IMR-90 (cell line): ENCODE results near the gene PCBP3. TPM values are rescaled to one million over a fixed set of nuclear protein-coding genes. Genes with fewer than 3 reads are reported as not detected.

Source experiments
- ATAC-seq: fragments of 200-7000 bp; cut with Tn5 transposase; 2 replicates; pipeline ENCODE4 v1.9.1; 2020; ENCODE audit warnings: low read depth, mild to moderate bottlenecking, moderate library complexity
- BruUV-seq: library from RNA; stranded (reverse); fragments of 400-500 nt; replicated peaks from 2 replicates; lab custom pipeline; 2021; lab: Mats Ljungman, UMichigan
- CTCF ChIA-PET: fragments of 300-600 bp; formaldehyde crosslinking; extraction: SDS; loops from one replicate; lab custom pipeline; 2021; ENCODE audit warnings: antibody characterized with exemption; lab: Yijun Ruan, JAX
- POLR2A ChIA-PET: fragments of 300-600 bp; sonication (Branson Sonifier 250); formaldehyde crosslinking; loops from one replicate; lab custom pipeline; 2022; ENCODE audit warnings: antibody characterized with exemption; ENCODE audit not compliant: unreplicated experiment; lab: Charles Lee
- DNase-seq: peaks from one replicate; pipeline ENCODE4 v3.0.0; 2013
- H2AFZ ChIP-seq: replicated peaks from 2 replicates; pipeline ENCODE3; 2013; ENCODE audit warnings: low read length, mild to moderate bottlenecking; ENCODE audit not compliant: poor library complexity
- H2AK5ac ChIP-seq: 2 replicates; pipeline ENCODE4 v1.6.1; 2013; ENCODE audit warnings: low read depth, low read length, inconsistent platforms
- H2AK9ac ChIP-seq: replicated peaks from 2 replicates; pipeline ENCODE3; 2013; ENCODE audit warnings: mild to moderate bottlenecking, low read depth, low read length, moderate library complexity; ENCODE audit not compliant: poor library complexity
- H2BK120ac ChIP-seq: 2 replicates; pipeline ENCODE4 v1.6.1; 2013; ENCODE audit warnings: low read depth, low read length, inconsistent platforms
- H2BK15ac ChIP-seq: 3 replicates; pipeline ENCODE4 v1.6.1; 2013; ENCODE audit warnings: low read depth, low read length, inconsistent platforms
- H2BK20ac ChIP-seq: 2 replicates; pipeline ENCODE4 v1.6.1; 2013; ENCODE audit warnings: low read depth, mild to moderate bottlenecking, inconsistent platforms, low read length, moderate library complexity
- H2BK5ac ChIP-seq: 2 replicates; pipeline ENCODE4 v1.6.1; 2013; ENCODE audit warnings: mild to moderate bottlenecking, low read depth, low read length, inconsistent platforms; ENCODE audit not compliant: poor library complexity, severe bottlenecking
- H3K14ac ChIP-seq: replicated peaks from 2 replicates; pipeline ENCODE4 v1.6.1; 2013; ENCODE audit warnings: low read depth, low read length, inconsistent platforms
- H3K18ac ChIP-seq: 2 replicates; pipeline ENCODE4 v1.6.1; 2013; ENCODE audit warnings: low read depth, low read length, control low read depth
- H3K23ac ChIP-seq: 2 replicates; pipeline ENCODE4 v1.6.1; 2013; ENCODE audit warnings: low read depth, low read length, inconsistent platforms
- H3K27ac ChIP-seq: 2 replicates; pipeline ENCODE4 v1.5.1; 2013; ENCODE audit warnings: mild to moderate bottlenecking, control low read depth, low read length; ENCODE audit not compliant: insufficient read depth
- H3K27me3 ChIP-seq: 2 replicates; pipeline ENCODE4 v1.6.1; 2013; ENCODE audit warnings: low read length; ENCODE audit not compliant: control insufficient read depth, insufficient read depth
- H3K36me3 ChIP-seq: 2 replicates; pipeline ENCODE4 v1.6.1; 2013; ENCODE audit warnings: low read length, mixed read lengths; ENCODE audit not compliant: control insufficient read depth, insufficient read depth
- H3K4ac ChIP-seq: 2 replicates; pipeline ENCODE4 v1.6.1; 2013; ENCODE audit warnings: low read depth, low read length, inconsistent platforms
- H3K4me1 ChIP-seq: 2 replicates; pipeline ENCODE4 v1.6.1; 2013; ENCODE audit warnings: low read length, mixed read lengths; ENCODE audit not compliant: control insufficient read depth, insufficient read depth
- H3K4me2 ChIP-seq: 2 replicates; pipeline ENCODE4 v1.6.1; 2013; ENCODE audit warnings: low read depth, mild to moderate bottlenecking, control low read depth, low read length, moderate library complexity
- H3K4me3 ChIP-seq: 2 replicates; pipeline ENCODE4 v1.5.1; 2013; ENCODE audit warnings: low read depth, mild to moderate bottlenecking, control low read depth, low read length, moderate library complexity; ENCODE audit not compliant: insufficient read depth
- H3K56ac ChIP-seq: 2 replicates; pipeline ENCODE4 v1.6.1; 2013; ENCODE audit warnings: low read length, inconsistent platforms; ENCODE audit not compliant: insufficient read depth; ENCODE audit errors: extremely low read depth
- H3K79me1 ChIP-seq, 2 experiments: 2 replicates each; pipeline ENCODE4 v1.6.1; 2013; ENCODE audit warnings: low read length in 2 of 2, inconsistent platforms in 1 of 2, low read depth in 1 of 2
- H3K9ac ChIP-seq: 2 replicates; pipeline ENCODE4 v1.6.1; 2013; ENCODE audit warnings: low read depth, low read length, control low read depth
- H3K9me1 ChIP-seq: 2 replicates; pipeline ENCODE4 v1.6.1; 2013; ENCODE audit warnings: low read length, inconsistent platforms; ENCODE audit not compliant: insufficient read depth
- H3K9me3 ChIP-seq: 2 replicates; pipeline ENCODE4 v1.6.1; 2013; ENCODE audit warnings: low read length; ENCODE audit not compliant: control insufficient read depth, insufficient read depth
- H4K20me1 ChIP-seq: 2 replicates; pipeline ENCODE4 v1.6.1; 2013; ENCODE audit warnings: low read length, inconsistent platforms; ENCODE audit not compliant: insufficient read depth
- H4K5ac ChIP-seq: 2 replicates; pipeline ENCODE4 v1.6.1; 2013; ENCODE audit warnings: mild to moderate bottlenecking, low read depth, low read length, control low read depth
- H4K8ac ChIP-seq, 2 experiments: 2 replicates each; pipeline ENCODE4 v1.6.1; 2013; ENCODE audit warnings: low read depth in 2 of 2, low read length in 2 of 2, control low read depth in 1 of 2, inconsistent platforms in 1 of 2
- H4K91ac ChIP-seq: 2 replicates; pipeline ENCODE4 v1.6.1; 2013; ENCODE audit warnings: low read depth, low read length, inconsistent platforms; ENCODE audit not compliant: insufficient read depth
- FOS ChIP-seq: fragments of 150-350 bp; IDR thresholded peaks from 2 replicates; pipeline ENCODE4 v1.6.1; 2016; ENCODE audit warnings: low read depth, low read length
- MAFK ChIP-seq: IDR thresholded peaks from 2 replicates; pipeline ENCODE4 v1.6.1; 2012; ENCODE audit warnings: low read depth, low read length, improper control_type of control experiment
- POLR2A ChIP-seq: IDR thresholded peaks from 2 replicates; pipeline ENCODE4 v1.6.1; 2012; ENCODE audit warnings: mild to moderate bottlenecking, low read depth, low read length
- WGBS, 2 experiments: methylation state at CpG; one replicate each; pipeline versions ENCODE4 v1.1.5 to v1.1.7; 2013; ENCODE audit warnings: missing lambda C conversion rate in 2 of 2; ENCODE audit not compliant: insufficient read length in 1 of 2; ENCODE audit errors: extremely low coverage in 2 of 2; 5-methylcytosine and 5-hydroxymethylcytosine counted together
- dilution Hi-C: fragments of 300-500 bp; cut with HindIII; formaldehyde crosslinking; loops from one replicate; pipeline ENCODE4 v1.14.3; 2018; ENCODE audit warnings: low sequenced_read_pairs; ENCODE audit not compliant: unreplicated experiment
- in situ Hi-C: fragments of 300-500 bp; cut with MboI; formaldehyde crosslinking; loops from 3 replicates; pipeline ENCODE4 v1.14.3; 2019; ENCODE audit warnings: low sequenced_read_pairs, inconsistent platforms, mixed read lengths
- intact Hi-C: fragments of 100-400 bp; cut with micrococcal nuclease; formaldehyde crosslinking; loops from 2 replicates; pipeline ENCODE4 v1.10.0; 2022
- polyA plus RNA-seq, 3 experiments: library from polyadenylated mRNA; depleted of rRNA; stranded (reverse); fragments of >200 nt; gene quantifications; 2 replicates each; pipeline ENCODE4 v1.2.3, GENCODE V29; 2012; ENCODE audit warnings: low replicate concordance in 1 of 3
- total RNA-seq: library from RNA; depleted of rRNA; stranded (reverse); fragments of >200 nt; gene quantifications from 2 replicates; pipeline ENCODE4 v1.2.3, GENCODE V29; 2012

Gene PCBP3
- total and polyA plus RNA-seq, 2 of the 4 experiments (the other 2 are of a cell fraction), result 2.9 to 3.9 TPM

DNA sequence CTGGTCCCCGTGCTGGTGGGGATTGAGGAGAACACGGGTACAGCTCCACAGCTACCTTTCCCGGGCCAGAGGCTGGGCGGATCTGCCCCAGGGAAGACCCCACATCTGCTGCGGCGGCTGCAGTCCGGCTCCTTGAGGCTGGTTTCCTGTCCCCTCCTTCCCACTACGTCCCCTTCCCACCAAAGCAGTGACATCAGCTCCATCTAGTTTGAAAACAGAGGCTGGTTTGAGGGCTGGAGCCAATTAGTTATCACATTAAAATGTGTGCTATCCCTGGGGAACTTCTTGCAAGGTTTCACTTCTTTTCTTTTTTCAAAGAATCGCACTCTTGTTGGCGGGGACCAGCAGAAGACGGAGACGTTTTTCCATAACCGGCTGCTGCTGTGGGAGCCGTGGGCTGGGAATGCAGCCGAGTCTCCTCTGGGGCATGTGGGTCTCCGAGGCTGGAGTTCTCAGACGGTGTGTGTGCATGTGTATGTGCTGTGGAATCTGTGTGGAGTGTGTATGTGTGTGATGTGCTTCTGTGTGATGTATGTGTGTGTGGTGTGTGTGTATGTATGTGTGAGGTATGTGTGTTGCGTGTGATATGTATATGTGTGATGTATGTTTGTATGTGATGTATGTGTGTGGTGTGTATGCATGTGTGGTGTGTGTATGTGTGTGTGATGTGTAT lies 8.9 kb upstream of the PCBP3 start:
- H3K4me2 ChIP-seq, result no peak overlapping the region
- no peaks in the 10 kb centered on the region for H3K36me3 ChIP-seq
- H2BK5ac ChIP-seq, result peak overlapping the region; percentile 96
- ChIA-PET CTCF (no interaction called here), POLR2A (no interaction called here)
- no peaks in the 10 kb centered on the region for H3K9me3 ChIP-seq
- H3K9ac ChIP-seq, result no peak overlapping the region
- no peak overlapping the region for H3K4ac ChIP-seq
- H3K23ac ChIP-seq, result no peak overlapping the region
- H3K9me1 ChIP-seq, result peaks cover 14% of the 10 kb centered on the region
- H4K8ac ChIP-seq, result no peak overlapping the region
- H3K27me3 ChIP-seq, result peaks cover 26% of the 10 kb centered on the region
- no peaks in the 10 kb centered on the region for H4K20me1 ChIP-seq
- H2AFZ ChIP-seq, result no peak overlapping the region
- no peak overlapping the region for H3K4me3 ChIP-seq
- H2AK9ac ChIP-seq, result no peak overlapping the region
- peak; percentile 18 for DNase-seq
- no peak overlapping the region for H3K18ac ChIP-seq
- intact Hi-C loops (no loop called here), dilution Hi-C loops (no loop called here), in situ Hi-C loops (no loop called here)
- H2BK15ac ChIP-seq, result no peak overlapping the region
- H4K5ac ChIP-seq, result no peak overlapping the region
- H2BK20ac ChIP-seq, result no peak overlapping the region
- ATAC-seq, result no peak
- H3K27ac ChIP-seq, result no peak overlapping the region
- H2AK5ac ChIP-seq, result no peak overlapping the region
- 69 to 100% methylated on average over 1 to 12 of the region's 18 CpGs for WGBS, 2 experiments
- BruUV-seq, result no TSS peak
- H2BK120ac ChIP-seq, result no peak overlapping the region
- no peak overlapping the region for H4K91ac ChIP-seq
- no peak overlapping the region for H3K56ac ChIP-seq
- no peak for TF ChIP-seq POLR2A
- TF ChIP-seq FOS, result 0 out of 2 replicates have a peak, but pooled peaks have one; percentile 16
- TF ChIP-seq MAFK, result no peak
- H3K14ac ChIP-seq, result no peak overlapping the region
- no peaks in the 10 kb centered on the region for H3K79me1 ChIP-seq
- H3K4me1 ChIP-seq, result no peaks in the 10 kb centered on the region
